ENCODE data around the gene MAP3K6.

- TF ChIP-seq CTCF (conservative IDR thresholded peaks at IDR 0.05; ENCODE audit: low read depth, low read length) (no peak), POLR2A (IDR thresholded peaks at IDR 0.05; ENCODE audit: low read depth, low read length) (no peak), ELK1 (IDR thresholded peaks at IDR 0.05; ENCODE audit: borderline replicate concordance, low read depth, low read length) (no peak), CEBPB (IDR thresholded peaks at IDR 0.05; ENCODE audit: low read depth, low read length) (no peak), RFX5 (IDR thresholded peaks at IDR 0.05; ENCODE audit: low read depth, low read length) (no peak), SMC3 (IDR thresholded peaks at IDR 0.05; ENCODE audit: low read depth, low read length) (no peak), USF2 (IDR thresholded peaks at IDR 0.05; ENCODE audit: low read depth, low read length) (no peak), FOS (IDR thresholded peaks at IDR 0.05; ENCODE audit: low read depth, low read length) (no peak)
Measured at GRCh38 chr1:27365372-27366112, 1.2 kb downstream of the MAP3K6 start.
